T-helper 22 cell (primary cell): ENCODE measurements around the gene AP4M1.
A peak's percentile ranks its signal among the peaks of the same experiment; 100 is the strongest.

ENCODE experiments used
- DNase-seq: peaks from one replicate; pipeline ENCODE4 v3.0.0-alpha.2; 2020; ENCODE audit warnings: low read depth

The AP4M1 gene, protein sequence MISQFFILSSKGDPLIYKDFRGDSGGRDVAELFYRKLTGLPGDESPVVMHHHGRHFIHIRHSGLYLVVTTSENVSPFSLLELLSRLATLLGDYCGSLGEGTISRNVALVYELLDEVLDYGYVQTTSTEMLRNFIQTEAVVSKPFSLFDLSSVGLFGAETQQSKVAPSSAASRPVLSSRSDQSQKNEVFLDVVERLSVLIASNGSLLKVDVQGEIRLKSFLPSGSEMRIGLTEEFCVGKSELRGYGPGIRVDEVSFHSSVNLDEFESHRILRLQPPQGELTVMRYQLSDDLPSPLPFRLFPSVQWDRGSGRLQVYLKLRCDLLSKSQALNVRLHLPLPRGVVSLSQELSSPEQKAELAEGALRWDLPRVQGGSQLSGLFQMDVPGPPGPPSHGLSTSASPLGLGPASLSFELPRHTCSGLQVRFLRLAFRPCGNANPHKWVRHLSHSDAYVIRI

DNA sequence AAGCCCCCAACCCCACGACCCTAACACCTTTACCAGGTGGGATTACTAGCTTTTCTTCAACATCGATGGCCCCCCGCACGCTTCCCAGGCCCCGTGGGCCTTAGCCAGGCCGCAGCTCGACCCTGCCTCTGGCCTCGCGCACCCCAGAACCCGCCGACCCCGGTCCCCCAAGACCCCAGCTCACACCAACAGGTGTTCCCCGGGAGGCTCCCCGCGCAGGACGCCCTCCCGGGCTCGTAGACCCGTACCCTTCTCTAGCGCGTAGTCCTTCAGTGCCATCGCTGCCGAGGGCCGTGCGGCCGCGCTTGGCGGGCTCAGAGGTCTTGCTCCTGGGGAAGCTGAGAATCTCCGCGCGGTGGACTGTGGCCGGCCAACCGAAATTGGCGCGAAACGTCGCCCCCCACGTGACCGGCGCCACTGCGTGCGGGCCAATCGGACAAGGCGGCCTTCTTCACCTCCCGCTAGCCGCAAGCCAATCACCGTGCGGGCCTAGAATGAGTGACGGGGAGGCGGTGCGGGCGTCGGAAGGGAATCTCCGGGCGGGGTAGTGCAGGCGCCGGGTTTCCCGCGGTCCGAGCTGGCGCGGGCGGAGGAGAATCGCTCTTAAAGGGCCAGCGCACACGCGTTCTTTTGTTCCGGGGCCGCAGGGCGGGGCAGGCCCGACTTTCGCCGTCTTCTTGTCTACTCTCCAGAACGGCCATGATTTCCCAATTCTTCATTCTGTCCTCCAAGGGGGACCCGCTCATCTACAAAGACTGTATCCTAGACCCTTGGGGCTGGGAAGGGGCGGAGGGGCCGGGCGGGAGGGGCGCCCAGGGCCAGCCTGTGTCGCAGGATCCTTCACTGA lies at the start of gene AP4M1, which contains the start of gene MCM7:
Gene AP4M1, plus strand, starts transcription at position 628 of the 847 bp plus-strand sequence. Its CDS starts 72 bp downstream, at position 700.
Gene MCM7, minus strand, starts transcription at position 382 of the 847 bp plus-strand sequence. Its CDS starts 103 bp downstream, at position 279.
- DNase-seq, result peak; percentile 95

DNA sequence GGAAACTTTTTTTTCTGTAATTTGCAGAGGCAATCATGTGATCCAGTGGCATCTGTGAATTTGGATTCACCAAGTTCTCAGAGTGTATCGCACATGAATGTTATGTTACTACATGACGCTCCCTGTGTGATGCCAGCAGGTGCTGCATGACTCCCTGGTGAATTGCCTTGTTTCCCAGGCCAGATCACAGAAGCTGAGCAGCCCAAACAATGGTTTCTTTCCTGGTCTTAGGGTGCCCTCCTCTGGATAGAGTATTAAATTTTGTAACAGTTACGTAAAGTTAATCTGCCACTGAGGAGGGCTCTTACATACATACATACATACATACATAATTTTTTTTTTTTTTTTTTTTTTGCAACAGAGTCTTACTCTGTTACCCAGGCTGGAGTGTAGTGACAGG lies 48.2 kb upstream of the AP4M1 start:
- DNase-seq, result no peak

GRCh38 chr7:100057006-100057405 lies 44.4 kb upstream of the AP4M1 start:
- DNase-seq, result no peak

DNA sequence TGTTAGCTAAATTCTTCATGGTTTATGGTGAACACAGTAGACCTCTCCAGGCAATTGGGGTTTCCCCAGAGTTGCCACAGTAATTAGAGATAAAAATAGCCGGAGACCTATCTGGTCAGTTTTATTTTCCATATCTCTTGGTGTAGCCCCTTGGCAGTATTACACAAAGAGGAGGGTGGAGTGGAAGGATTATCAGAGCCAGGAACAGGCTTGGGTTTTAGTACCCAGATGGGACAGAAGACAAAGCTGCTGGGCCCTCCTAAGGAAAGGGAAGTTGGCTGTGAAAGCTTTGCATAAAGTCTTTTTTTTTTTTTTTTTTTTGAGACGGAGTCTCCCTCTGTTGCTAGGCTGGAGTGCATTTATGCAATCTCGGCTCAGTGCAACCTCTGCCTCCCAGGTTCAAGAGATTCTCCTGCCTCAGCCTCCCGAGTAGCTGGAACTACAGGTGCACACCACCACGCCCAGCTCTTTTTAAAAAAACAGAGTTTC lies 42.1 kb upstream of the AP4M1 start:
- DNase-seq, result no peak

- no peak for DNase-seq
Measured at GRCh38 chr7:100061518-100062193, 39.8 kb upstream of the AP4M1 start.

GRCh38 chr7:100063376-100063775 lies 38.1 kb upstream of the AP4M1 start:
- no peak for DNase-seq

DNA sequence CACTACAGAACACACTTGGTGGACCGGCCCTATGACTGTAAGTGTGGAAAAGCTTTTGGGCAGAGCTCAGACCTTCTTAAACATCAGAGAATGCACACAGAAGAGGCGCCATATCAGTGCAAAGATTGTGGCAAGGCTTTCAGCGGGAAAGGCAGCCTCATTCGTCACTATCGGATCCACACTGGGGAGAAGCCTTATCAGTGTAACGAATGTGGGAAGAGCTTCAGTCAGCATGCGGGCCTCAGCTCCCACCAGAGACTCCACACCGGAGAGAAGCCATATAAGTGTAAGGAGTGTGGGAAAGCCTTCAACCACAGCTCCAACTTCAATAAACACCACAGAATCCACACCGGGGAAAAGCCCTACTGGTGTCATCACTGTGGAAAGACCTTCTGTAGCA lies 37.3 kb upstream of the AP4M1 start:
- no peak for DNase-seq

DNA sequence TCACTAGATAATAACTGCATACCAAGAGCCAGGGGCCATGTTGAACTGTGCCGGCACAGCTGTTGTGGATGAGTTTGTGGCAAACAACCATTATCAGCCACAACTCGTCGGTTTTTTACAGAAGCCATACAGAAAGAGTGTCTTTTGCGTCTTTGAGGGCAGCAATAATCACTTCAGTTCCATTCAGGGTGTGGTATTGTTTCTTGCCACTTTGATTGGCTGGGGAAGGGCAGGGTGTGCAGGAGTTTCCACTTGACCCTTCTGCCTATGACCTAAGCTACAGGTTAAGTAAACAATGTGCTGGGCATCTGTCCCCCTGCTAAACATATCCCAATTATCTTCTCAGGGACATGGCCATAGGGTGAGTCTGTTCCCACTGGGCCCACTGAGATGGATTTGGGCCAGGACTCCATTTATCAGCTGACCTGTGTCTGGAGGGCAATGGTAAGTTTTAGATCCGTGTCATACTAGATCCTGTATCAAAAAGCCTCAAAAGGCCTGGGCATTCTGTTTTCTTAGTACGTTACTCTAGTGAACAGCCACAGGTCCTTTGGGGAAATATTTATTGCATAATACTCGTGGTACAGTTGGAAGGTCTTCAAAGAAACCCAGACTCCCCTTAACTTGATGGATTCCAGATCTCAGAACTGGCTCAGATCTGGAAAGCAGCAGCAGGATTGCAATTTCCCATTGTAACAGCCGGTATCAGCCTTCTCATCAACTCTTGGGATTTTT lies 35.8 kb upstream of the AP4M1 start:
- DNase-seq, result no peak

DNA sequence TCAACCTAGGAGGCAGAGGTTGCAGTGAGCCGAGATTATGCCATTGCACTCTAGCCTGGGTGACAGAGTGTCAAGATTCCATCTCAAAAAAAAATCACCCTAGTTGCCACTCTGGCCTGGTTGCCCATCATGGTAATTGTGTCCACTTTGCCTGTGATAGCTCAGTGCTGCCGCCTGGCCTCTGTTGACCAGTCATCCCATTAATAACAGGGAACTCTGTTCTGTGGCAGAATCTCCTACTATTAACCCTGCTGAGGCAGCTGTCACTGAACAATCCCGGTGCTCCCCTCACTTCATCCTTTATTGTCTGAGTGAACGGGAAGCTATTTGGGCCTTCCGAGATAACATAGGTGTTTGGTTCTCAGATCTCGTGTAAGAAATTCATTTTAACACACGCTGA lies 34.5 kb upstream of the AP4M1 start:
- no peak for DNase-seq

GRCh38 chr7:100069991-100070390 lies 31.5 kb upstream of the AP4M1 start:
- DNase-seq, result no peak

- DNase-seq, result no peak
Measured at GRCh38 chr7:100071018-100071723, 30.3 kb upstream of the AP4M1 start.

DNA sequence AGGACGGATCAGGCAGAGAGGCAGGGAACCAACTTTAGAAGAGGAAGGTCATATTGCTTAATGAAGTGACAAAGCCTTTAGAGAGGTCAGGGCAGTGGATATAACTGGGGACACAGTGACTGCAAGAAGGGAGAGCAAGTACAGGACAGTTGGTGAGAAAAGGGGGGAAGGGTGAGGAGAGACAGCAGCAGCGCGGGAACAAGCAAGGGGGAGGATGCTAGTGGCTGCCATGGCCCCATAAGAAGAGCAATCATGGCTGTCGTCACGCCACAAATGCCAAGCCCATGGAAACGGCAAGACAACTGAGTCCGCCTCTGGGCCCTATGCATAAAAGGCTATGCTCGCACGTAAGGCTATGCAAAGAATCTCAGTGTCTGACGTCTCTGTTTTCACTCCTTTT lies 29.0 kb upstream of the AP4M1 start:
- no peak for DNase-seq

GRCh38 chr7:100074841-100075240 lies 26.6 kb upstream of the AP4M1 start:
- DNase-seq, result no peak

DNA sequence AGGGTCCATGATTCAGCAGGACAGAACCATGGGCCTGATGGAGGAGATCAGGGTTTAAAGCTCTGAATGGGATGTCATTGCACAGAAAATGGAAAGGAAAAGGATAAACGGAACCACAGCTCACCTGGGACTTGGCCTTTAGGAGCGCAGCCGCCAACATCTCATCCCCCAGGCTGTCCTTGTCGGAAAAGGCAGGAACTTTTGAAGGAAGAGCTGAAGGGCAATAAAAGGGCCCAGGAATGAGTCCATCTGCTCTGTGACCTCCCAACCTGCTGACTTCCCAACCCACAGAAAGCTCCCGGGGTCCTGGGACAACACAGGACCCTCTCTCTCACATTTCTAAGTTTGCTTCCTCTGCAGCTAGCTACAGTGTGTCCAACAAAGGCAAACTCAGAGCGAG lies 26.0 kb upstream of the AP4M1 start:
- no peak for DNase-seq

GRCh38 chr7:100077205-100077604 lies 24.2 kb upstream of the AP4M1 start:
- no peak for DNase-seq

GRCh38 chr7:100079024-100079560 lies 22.4 kb upstream of the AP4M1 start:
- no peak for DNase-seq

- DNase-seq, result no peak
Measured at GRCh38 chr7:100080907-100081534, 20.4 kb upstream of the AP4M1 start.

DNA sequence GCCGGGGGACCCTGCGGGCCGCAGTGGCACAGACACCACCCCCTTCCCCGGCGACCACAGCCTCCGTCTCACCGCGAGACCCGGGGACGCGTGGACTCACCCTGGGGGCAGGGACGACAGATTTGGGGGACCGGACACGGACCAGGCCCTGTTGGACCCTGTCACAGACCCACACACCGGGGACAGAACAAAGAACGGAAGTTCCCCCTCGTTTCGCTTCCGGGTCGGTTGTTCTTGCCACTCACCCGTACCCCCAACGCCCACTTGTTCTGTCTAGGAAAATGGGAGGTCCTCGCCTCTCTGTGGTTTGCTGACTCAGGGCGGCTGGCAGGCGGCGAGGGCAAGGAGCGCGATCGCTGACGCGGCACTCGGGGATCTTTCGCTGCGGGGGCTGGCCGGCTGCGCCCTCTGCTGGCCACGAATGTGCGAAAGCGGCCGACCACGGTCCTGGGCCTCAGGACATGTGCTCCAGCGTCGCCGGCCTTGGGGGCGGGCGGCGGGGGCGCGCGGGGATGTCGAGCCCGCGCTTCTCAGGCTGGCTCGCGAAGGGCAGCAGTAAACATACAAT lies 19.8 kb upstream of the AP4M1 start, which contains the start of gene ZNF3:
Gene ZNF3, minus strand, starts transcription at position 189 of the 568 bp plus-strand sequence. CDS start 4,366 bp downstream, outside the sequence.
- DNase-seq, result peak; percentile 97

DNA sequence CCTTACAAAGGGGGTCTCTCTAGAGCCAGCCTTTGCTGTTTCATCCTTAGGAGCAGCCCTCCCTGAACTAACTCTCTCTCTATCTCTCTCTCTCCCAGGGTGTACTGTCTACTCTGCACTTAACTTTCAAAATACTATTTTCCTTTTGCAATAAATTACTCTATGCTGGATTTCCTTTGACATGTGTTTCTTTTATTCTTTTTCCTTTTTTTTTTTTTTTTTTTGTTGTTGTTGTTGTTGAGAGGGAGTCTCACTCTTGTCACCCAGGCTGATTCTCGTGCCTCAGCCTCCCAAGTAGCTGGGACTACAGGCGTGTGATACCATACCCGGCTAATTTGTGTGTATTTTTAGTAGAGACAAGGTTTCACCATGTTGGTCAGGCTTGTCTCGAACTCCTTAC lies 18.5 kb upstream of the AP4M1 start:
- no peak for DNase-seq

DNA sequence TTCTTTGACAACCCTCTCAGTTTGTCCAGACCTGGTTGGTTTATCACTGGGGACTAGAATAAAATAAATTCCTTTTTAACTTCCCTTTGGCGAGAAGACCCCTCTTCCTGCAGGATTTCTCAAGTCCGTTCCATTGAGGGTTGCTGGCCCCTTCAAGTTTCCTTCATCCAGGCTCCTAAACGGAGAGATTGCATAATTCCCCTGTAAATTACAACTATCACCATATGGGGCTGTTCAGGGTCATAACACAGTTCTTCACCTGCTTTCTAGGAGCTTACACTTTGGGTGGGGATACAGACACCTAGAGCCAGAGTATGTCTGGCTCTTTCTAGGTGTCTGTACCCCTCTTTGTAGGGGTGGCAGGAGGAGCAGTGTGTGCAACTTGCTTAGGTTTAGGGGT lies 15.9 kb upstream of the AP4M1 start:
- no peak for DNase-seq
